Gastroesophageal sphincter (tissue), 3 donors: ENCODE measurements around the gene BRIP1.

Source experiments
- CTCF ChIP-seq, 4 experiments: fragments of 200-600 bp in 2 of 4; fragments of 450-650 bp in 2 of 4; sonication (generic) in 1 of 4; IDR thresholded peaks; one replicate each; pipeline ENCODE4 v1.5.1; 2017 to 2019; ENCODE audit warnings: antibody characterized with exemption in 4 of 4, mild to moderate bottlenecking in 2 of 4, moderate library complexity in 2 of 4
- EP300 ChIP-seq: sonication (generic); formaldehyde crosslinking; IDR thresholded peaks from one replicate; pipeline ENCODE4 v1.6.1; 2017; ENCODE audit warnings: antibody characterized with exemption, mild to moderate bottlenecking
- POLR2A ChIP-seq, 2 donors: fragments of 450-650 bp; IDR thresholded peaks; one replicate each; pipeline ENCODE4 v1.6.1; 2017; ENCODE audit warnings: antibody characterized with exemption in 2 of 2, mild to moderate bottlenecking in 2 of 2, moderate library complexity in 1 of 2
- POLR2AphosphoS5 ChIP-seq: sonication (generic); formaldehyde crosslinking; IDR thresholded peaks from one replicate; pipeline ENCODE4 v1.6.1; 2017; ENCODE audit warnings: antibody characterized with exemption

- TF ChIP-seq CTCF (IDR thresholded peaks at IDR 0.05) (no peak), POLR2AphosphoS5 (no peak), POLR2A (IDR thresholded peaks at IDR 0.05) (no peak), EP300 (no peak)
These were observed 173.6 kb downstream of the BRIP1 start for GRCh38 chr17:61689610-61690180.
